HG03280 (cell line): Measurements from ENCODE around the gene CD74.
"Not testable (repeated sequence)": the region's sequence is repeated elsewhere in the genome, so short reads cannot be mapped to it uniquely, and the experiment has no call there.

ENCODE experiments used
- ATAC-seq: cut with Tn5 transposase; IDR thresholded peaks from one replicate; pipeline ENCODE4 v1.9.1; 2021; ENCODE audit warnings: mild to moderate bottlenecking, moderate library complexity; ENCODE audit not compliant: unreplicated experiment

CD74 gene

GRCh38 chr5:150441813-150442698, 29.3 kb upstream of the CD74 start:
- no peak for ATAC-seq

GRCh38 chr5:150440948-150441812, 28.5 kb upstream of the CD74 start:
- no peak for ATAC-seq

- ATAC-seq, result no peak
These were observed 26.3 kb upstream of the CD74 start for GRCh38 chr5:150438873-150439546.

GRCh38 chr5:150436141-150436680, 23.5 kb upstream of the CD74 start:
- peak; percentile 91 for ATAC-seq

- no peak for ATAC-seq
These were observed 21.8 kb upstream of the CD74 start for GRCh38 chr5:150434464-150434863.

- no peak for ATAC-seq
These were observed 18.9 kb upstream of the CD74 start for GRCh38 chr5:150431574-150431973.

- ATAC-seq, result no peak
These were observed 18.3 kb upstream of the CD74 start for GRCh38 chr5:150431048-150431447.

- peak; percentile 60 for ATAC-seq
These were observed 16.7 kb upstream of the CD74 start for GRCh38 chr5:150429410-150429873.

- no peak for ATAC-seq
These were observed 16.3 kb upstream of the CD74 start for GRCh38 chr5:150428978-150429377.

- ATAC-seq, result no peak
These were observed 15.6 kb upstream of the CD74 start for GRCh38 chr5:150428106-150428876.

- not testable (repeated sequence) for ATAC-seq
These were observed 13.5 kb upstream of the CD74 start for GRCh38 chr5:150426165-150426564.

- no peak for ATAC-seq
These were observed 10.0 kb upstream of the CD74 start for GRCh38 chr5:150422758-150423157.

GRCh38 chr5:150422075-150422474, 9.4 kb upstream of the CD74 start:
- ATAC-seq, result no peak

- no peak for ATAC-seq
These were observed 7.0 kb upstream of the CD74 start for GRCh38 chr5:150419630-150420270.

- not testable (repeated sequence) for ATAC-seq
These were observed 1.4 kb upstream of the CD74 start for GRCh38 chr5:150413902-150414790.

GRCh38 chr5:150413176-150413901, 629 bp upstream of the CD74 start:
- no peak for ATAC-seq

GRCh38 chr5:150411245-150411979, 1.3 kb downstream of the CD74 start:
- ATAC-seq, result peak; percentile 25
